ENCODE measurements around the gene STON2. TPM values are rescaled to one million over a fixed set of nuclear protein-coding genes. Genes with fewer than 3 reads are reported as not detected.

The STON2 gene, protein sequence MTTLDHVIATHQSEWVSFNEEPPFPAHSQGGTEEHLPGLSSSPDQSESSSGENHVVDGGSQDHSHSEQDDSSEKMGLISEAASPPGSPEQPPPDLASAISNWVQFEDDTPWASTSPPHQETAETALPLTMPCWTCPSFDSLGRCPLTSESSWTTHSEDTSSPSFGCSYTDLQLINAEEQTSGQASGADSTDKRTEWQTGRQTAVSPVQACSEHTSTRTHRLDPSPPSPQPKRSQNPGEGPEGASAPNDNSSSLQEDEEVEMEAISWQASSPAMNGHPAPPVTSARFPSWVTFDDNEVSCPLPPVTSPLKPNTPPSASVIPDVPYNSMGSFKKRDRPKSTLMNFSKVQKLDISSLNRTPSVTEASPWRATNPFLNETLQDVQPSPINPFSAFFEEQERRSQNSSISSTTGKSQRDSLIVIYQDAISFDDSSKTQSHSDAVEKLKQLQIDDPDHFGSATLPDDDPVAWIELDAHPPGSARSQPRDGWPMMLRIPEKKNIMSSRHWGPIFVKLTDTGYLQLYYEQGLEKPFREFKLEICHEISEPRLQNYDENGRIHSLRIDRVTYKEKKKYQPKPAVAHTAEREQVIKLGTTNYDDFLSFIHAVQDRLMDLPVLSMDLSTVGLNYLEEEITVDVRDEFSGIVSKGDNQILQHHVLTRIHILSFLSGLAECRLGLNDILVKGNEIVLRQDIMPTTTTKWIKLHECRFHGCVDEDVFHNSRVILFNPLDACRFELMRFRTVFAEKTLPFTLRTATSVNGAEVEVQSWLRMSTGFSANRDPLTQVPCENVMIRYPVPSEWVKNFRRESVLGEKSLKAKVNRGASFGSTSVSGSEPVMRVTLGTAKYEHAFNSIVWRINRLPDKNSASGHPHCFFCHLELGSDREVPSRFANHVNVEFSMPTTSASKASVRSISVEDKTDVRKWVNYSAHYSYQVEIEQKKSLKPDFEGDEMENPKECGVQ
- 1.9 and 2.2 TPM in 2 replicates for total RNA-seq

DNA sequence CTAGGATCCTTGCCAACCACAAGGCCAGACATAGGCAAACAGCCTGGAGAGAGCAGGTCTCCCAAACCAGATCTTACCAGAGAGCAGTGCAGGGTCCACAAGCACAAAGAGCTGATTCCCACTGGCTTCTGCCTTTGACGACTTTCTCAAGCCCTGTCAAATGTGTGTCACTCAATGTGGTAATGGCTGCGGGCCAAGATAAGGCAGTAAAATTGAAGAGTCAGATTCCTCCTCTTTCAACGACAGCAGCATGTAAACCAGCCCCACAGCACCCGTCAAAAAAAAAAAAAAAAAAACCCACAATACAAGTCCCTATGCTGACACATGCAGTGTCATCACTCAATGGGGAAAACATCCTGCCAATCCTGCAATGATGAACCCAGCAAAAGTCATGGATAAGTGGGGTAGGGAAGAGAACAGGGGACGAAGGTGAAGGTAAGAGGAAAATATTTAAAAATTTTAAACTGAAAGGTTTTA lies at the start of gene STON2:
STON2 (minus strand) TSS at position 123 of the 477 bp plus-strand sequence. CDS start 1,942 bp downstream, outside the sequence.

DNA sequence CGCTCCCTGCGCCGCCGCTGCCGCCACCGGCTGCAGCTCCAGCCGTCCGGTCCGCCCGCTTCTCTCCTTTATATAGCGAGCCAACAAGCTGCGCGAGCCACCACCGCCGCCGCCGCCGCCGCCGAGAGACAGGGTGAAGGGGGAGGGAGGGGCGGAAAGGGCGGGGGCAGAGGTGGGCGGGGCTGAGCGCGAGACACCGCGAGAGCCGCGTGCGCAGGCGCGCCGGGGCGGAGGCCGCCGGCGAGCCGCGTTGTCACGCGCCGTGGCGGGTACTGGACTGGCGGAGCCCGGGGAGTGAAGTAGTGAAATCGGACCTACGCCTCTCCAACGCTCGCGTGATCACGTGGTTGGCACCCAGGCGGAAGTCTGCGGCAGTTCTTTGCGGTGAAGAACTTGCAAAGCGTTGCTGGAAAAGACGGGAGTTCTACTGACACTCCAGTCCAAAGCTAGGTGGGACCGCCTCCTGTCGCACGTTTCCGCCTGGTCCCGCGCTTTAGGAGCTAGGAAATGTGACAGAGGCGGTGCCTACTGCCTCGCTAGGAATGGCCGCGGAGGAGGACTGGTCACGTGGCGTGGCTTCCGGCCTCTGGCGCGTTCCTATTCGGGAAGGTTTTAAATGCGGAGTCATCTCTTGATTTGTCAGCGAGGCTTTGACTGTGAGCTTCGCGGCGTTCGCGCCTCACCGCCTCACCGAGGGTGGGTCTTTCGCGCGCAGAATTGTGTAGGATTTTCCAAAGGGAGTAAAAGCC lies 179.1 kb downstream of the STON2 start, which contains the start of gene GTF2A1:
GTF2A1 (minus strand) TSS at position 130 of the 749 bp plus-strand sequence. CDS start 441 bp downstream, outside the sequence.

Other genes with a start within 250 kb of the STON2 start
- 12.8 and 13.3 TPM in 2 replicates for gene GTF2A1, start 179.4 kb downstream of the STON2 start, total RNA-seq
- gene SEL1L, start 133.5 kb upstream of the STON2 start, total RNA-seq = 31.2 and 31.5 TPM in 2 replicates